Measurements from ENCODE around the gene VASH1.

GRCh38 chr14:76715101-76715500 lies 46.2 kb upstream of the VASH1 start:
- TF ChIP-seq POLR2AphosphoS5 (IDR thresholded peaks at IDR 0.05; ENCODE audit: low read depth, low read length) (no peak), CTCF (IDR thresholded peaks at IDR 0.05) (no peak), TCF7L2 (IDR thresholded peaks at IDR 0.05; ENCODE audit: low read depth, low read length) (no peak)
